Neural cell (in vitro differentiated cells): ENCODE results near the gene DHH. TPM values are rescaled to one million over a fixed set of nuclear protein-coding genes. Genes with fewer than 3 reads are reported as not detected.
"Not testable (repeated sequence)": the region's sequence is repeated elsewhere in the genome, so short reads cannot be mapped to it uniquely, and the experiment has no call there.

ENCODE experiments used
- H2AFZ ChIP-seq: fragments of 200-600, 300-800 bp; sonication (generic), shearing (Covaris generic); 2 replicates; pipeline ENCODE4 v1.6.0; 2014; ENCODE audit warnings: low read depth, mild to moderate bottlenecking, antibody characterized with exemption, low read length, moderate library complexity
- H3F3A ChIP-seq: fragments of 200-600 bp; shearing (Covaris generic); 2 replicates; pipeline ENCODE4 v1.6.1; 2016; ENCODE audit warnings: mild to moderate bottlenecking, moderate library complexity, mixed read lengths, antibody characterized with exemption, low read length; ENCODE audit not compliant: insufficient read depth, poor library complexity, severe bottlenecking
- H3K27ac ChIP-seq: fragments of 200-600, 300-800 bp; sonication (generic), shearing (Covaris generic); 2 replicates; pipeline ENCODE4 v1.5.1; 2014; ENCODE audit warnings: mild to moderate bottlenecking, low read length, moderate library complexity
- H3K27me3 ChIP-seq: fragments of 300-800, 200-600 bp; sonication (generic), shearing (Covaris generic); 2 replicates; pipeline ENCODE4 v1.6.0; 2014; ENCODE audit warnings: mild to moderate bottlenecking, low read depth, low read length, moderate library complexity; ENCODE audit not compliant: insufficient read depth
- H3K36me3 ChIP-seq: fragments of 300-800, 200-600 bp; sonication (generic), shearing (Covaris generic); 2 replicates; pipeline ENCODE4 v1.5.1; 2014; ENCODE audit warnings: mild to moderate bottlenecking, antibody characterized with exemption, low read length, moderate library complexity; ENCODE audit not compliant: insufficient read depth
- H3K4me2 ChIP-seq: fragments of 300-800, 200-600 bp; sonication (generic), shearing (Covaris generic); 2 replicates; pipeline ENCODE4 v1.6.0; 2014; ENCODE audit warnings: mild to moderate bottlenecking, low read length
- H3K4me3 ChIP-seq: fragments of 300-800, 200-600 bp; sonication (generic), shearing (Covaris generic); 2 replicates; pipeline ENCODE4 v1.5.1; 2014; ENCODE audit warnings: mild to moderate bottlenecking, low read length, moderate library complexity
- H3K79me2 ChIP-seq: fragments of 200-600 bp; shearing (Covaris generic); replicated peaks from 2 replicates; pipeline ENCODE4 v1.6.0; 2014; ENCODE audit warnings: mild to moderate bottlenecking, low read length, moderate library complexity; ENCODE audit not compliant: insufficient read depth
- H3K9ac ChIP-seq: fragments of 300-800, 200-600 bp; sonication (generic), shearing (Covaris generic); 2 replicates; pipeline ENCODE4 v1.6.1; 2016; ENCODE audit warnings: mild to moderate bottlenecking, low read length, mixed read lengths
- H3K9me2 ChIP-seq: fragments of 200-600 bp; shearing (Covaris generic); 2 replicates; pipeline ENCODE4 v1.6.1; 2016; ENCODE audit warnings: mild to moderate bottlenecking, low read length, mixed read lengths; ENCODE audit not compliant: insufficient read depth
- H3K9me3 ChIP-seq: fragments of 200-600, 300-800 bp; sonication (generic), shearing (Covaris generic); 2 replicates; pipeline ENCODE4 v1.6.1; 2016; ENCODE audit warnings: mild to moderate bottlenecking, mixed run types, low read length, moderate library complexity, mixed read lengths
- H4K20me1 ChIP-seq: fragments of 200-600 bp; shearing (Covaris generic); 2 replicates; pipeline ENCODE4 v1.6.1; 2016; ENCODE audit warnings: mild to moderate bottlenecking, mixed run types; ENCODE audit not compliant: insufficient read depth
- EP300 ChIP-seq: fragments of 450-650 bp; conservative IDR thresholded peaks from 2 replicates; pipeline ENCODE4 v1.6.1; 2014; ENCODE audit warnings: antibody characterized with exemption, mild to moderate bottlenecking, moderate library complexity; ENCODE audit not compliant: poor library complexity, severe bottlenecking
- EZH2 ChIP-seq: fragments of 200-600, 300-800 bp; shearing (Covaris generic), sonication (generic); IDR thresholded peaks from 2 replicates; pipeline ENCODE4 v1.6.1; 2014; ENCODE audit warnings: antibody characterized with exemption, low read length, borderline replicate concordance, mild to moderate bottlenecking; ENCODE audit not compliant: insufficient read depth, poor library complexity, severe bottlenecking
- MXI1 ChIP-seq: fragments of 450-650 bp; conservative IDR thresholded peaks from 2 replicates; pipeline ENCODE4 v1.6.1; 2014; ENCODE audit warnings: antibody characterized with exemption, mild to moderate bottlenecking; ENCODE audit not compliant: poor library complexity, severe bottlenecking
- POLR2AphosphoS5 ChIP-seq: IDR thresholded peaks from 2 replicates; pipeline ENCODE4 v1.6.1; 2012
- RAD21 ChIP-seq: fragments of 450-650 bp; conservative IDR thresholded peaks from 2 replicates; pipeline ENCODE4 v1.6.1; 2014; ENCODE audit warnings: antibody characterized with exemption, mild to moderate bottlenecking, moderate library complexity
- REST ChIP-seq: IDR thresholded peaks from 2 replicates; pipeline ENCODE4 v1.6.1; 2012; ENCODE audit warnings: borderline replicate concordance
- SMC3 ChIP-seq: fragments of 450-650 bp; conservative IDR thresholded peaks from 2 replicates; pipeline ENCODE4 v1.6.1; 2014; ENCODE audit warnings: antibody characterized with exemption, mild to moderate bottlenecking, moderate library complexity; ENCODE audit not compliant: poor library complexity
- TAF1 ChIP-seq: IDR thresholded peaks from 2 replicates; pipeline ENCODE4 v1.6.1; 2012; ENCODE audit warnings: low read depth
- polyA plus RNA-seq: library from polyadenylated mRNA; depleted of rRNA; stranded (reverse); fragments of >200 nt; gene quantifications from 2 replicates; pipeline ENCODE4 v1.2.3, GENCODE V29; 2014
- TF ChIP-seq, protein P1 (sequence below): fragments of 450-650 bp; IDR thresholded peaks from 2 replicates; pipeline ENCODE4 v1.5.1; 2014; ENCODE audit warnings: antibody characterized with exemption, mild to moderate bottlenecking, moderate library complexity; ENCODE audit not compliant: poor library complexity, severe bottlenecking

DHH gene
- polyA plus RNA-seq, 1 donor from 2014 or later, result 0.66 TPM

- H3K9me2 ChIP-seq, result no peaks in the 10 kb centered on the region
- no peak overlapping the region for H3K4me2 ChIP-seq
- H3K79me2 ChIP-seq, result peaks cover 4% of the 10 kb centered on the region
- no peaks in the 10 kb centered on the region for H3F3A ChIP-seq
- peaks cover 4% of the 10 kb centered on the region for H3K27me3 ChIP-seq
- TF ChIP-seq RAD21 (no peak), MXI1 (no peak), EZH2 (no peak), REST (no peak), TAF1 (no peak), SMC3 (no peak), POLR2AphosphoS5 (no peak), EP300 (no peak)
- TF ChIP-seq, protein P1, sequence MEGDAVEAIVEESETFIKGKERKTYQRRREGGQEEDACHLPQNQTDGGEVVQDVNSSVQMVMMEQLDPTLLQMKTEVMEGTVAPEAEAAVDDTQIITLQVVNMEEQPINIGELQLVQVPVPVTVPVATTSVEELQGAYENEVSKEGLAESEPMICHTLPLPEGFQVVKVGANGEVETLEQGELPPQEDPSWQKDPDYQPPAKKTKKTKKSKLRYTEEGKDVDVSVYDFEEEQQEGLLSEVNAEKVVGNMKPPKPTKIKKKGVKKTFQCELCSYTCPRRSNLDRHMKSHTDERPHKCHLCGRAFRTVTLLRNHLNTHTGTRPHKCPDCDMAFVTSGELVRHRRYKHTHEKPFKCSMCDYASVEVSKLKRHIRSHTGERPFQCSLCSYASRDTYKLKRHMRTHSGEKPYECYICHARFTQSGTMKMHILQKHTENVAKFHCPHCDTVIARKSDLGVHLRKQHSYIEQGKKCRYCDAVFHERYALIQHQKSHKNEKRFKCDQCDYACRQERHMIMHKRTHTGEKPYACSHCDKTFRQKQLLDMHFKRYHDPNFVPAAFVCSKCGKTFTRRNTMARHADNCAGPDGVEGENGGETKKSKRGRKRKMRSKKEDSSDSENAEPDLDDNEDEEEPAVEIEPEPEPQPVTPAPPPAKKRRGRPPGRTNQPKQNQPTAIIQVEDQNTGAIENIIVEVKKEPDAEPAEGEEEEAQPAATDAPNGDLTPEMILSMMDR, result no peak
- no peak overlapping the region for H2AFZ ChIP-seq
- H3K4me3 ChIP-seq, result no peak overlapping the region
- no peaks in the 10 kb centered on the region for H3K36me3 ChIP-seq
- no peak overlapping the region for H3K9ac ChIP-seq
- H3K9me3 ChIP-seq, result no peaks in the 10 kb centered on the region
- H3K27ac ChIP-seq, result no peak overlapping the region
- no peaks in the 10 kb centered on the region for H4K20me1 ChIP-seq
Measured at GRCh38 chr12:49064767-49065152, 29.8 kb downstream of the DHH start.

- Histone ChIP-seq H3K79me2 (peaks cover 33% of the 10 kb centered on the region), H4K20me1 (peaks cover 16% of the 10 kb centered on the region)
- H3K9me3 ChIP-seq, H3K9ac ChIP-seq, H3K27me3 ChIP-seq, H3K4me2 ChIP-seq, H2AFZ ChIP-seq, H3K27ac ChIP-seq, H3F3A ChIP-seq, H3K36me3 ChIP-seq, H3K9me2 ChIP-seq, H3K4me3 ChIP-seq: not testable (repeated sequence)
Measured at GRCh38 chr12:49061916-49062315, 32.7 kb downstream of the DHH start.

DNA sequence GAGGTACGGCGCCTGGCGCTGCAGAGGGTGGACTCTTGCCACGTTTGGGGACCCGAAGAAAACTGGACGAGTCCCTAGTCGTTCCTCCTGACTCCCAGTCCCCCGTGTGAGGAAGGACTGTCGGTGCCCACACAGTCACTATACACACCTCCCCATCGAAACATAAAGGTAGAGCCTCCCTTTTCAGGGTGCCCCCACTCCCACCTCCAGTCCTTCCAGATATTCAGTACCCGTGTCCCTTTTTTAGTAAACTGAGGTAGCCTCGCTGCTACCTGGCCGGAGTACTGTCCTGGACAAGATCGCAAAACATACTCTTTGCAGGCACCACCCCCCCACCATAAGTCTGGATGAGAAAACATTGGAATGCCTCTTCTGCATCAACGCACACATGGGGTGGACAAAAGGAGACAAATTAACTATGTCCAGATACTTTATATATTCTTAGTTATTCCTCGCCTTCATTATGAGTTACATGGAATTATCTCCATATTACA is 33.4 kb downstream of the DHH start:
- Histone ChIP-seq H3F3A (no peaks in the 10 kb centered on the region), H3K9me3 (no peaks in the 10 kb centered on the region), H3K36me3 (no peaks in the 10 kb centered on the region), H3K9ac (peak overlapping the region; percentile 99), H3K27ac (no peak overlapping the region), H4K20me1 (peaks cover 20% of the 10 kb centered on the region), H3K79me2 (peaks cover 40% of the 10 kb centered on the region), H3K4me2 (peak overlapping the region; percentile 30), H3K9me2 (no peaks in the 10 kb centered on the region), H3K27me3 (no peaks in the 10 kb centered on the region), H2AFZ (peak overlapping the region; percentile 61), H3K4me3 (peak overlapping the region; percentile 97)
- TF ChIP-seq EP300 (no peak), EZH2 (no peak), REST (no peak), POLR2AphosphoS5 (no peak), SMC3 (no peak), TAF1 (no peak), MXI1 (no peak), RAD21 (no peak)
- TF ChIP-seq, protein P1, result no peak
